Stimulated activated CD8-positive, alpha-beta memory T cell treated with anti-CD3 and anti-CD28 coated beads, Interleukin-4, amount 100 ng/mL, for 4 hours (primary cell): ENCODE data around the gene BCL2L1.

ENCODE experiments used
- DNase-seq, 2 donors: peaks; one replicate each; pipeline ENCODE4 v3.0.0-alpha.2; 2020; ENCODE audit warnings: low read depth in 2 of 2, low spot score in 1 of 2

Gene BCL2L1

DNA sequence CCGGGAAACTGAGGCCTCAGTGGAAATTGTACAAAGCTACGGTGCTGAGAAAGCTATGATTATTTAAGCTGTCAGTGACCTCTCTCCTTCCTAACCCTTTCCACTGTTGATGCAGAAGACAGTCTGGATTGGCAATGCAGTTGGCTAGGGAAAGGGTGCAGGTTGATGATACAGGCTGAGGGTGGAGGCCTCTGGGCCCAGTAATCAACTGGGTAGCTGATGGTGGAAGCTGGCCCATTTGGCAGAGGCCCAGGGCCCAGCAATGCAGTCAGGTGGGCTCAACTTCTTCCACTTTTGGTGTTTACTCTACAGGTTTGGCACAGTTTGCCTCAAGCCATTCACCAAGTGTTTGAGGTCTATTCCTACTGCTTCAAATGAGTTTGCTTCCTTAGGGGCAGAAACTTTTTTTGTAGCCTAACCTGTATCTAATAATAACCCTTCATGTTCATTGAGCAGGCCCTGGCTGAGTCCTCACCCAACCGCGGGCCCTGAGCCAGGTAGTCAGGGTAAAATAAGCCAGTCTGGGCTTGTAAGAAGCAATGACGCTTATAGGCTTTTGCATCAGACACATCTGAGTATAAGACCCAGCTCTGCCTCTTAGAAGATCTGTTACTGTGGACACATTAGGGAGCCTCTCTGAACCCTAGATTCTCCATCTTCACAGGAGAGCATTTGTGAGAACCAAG is 12.1 kb downstream of the BCL2L1 start:
- DNase-seq, result no peak

GRCh38 chr20:31709939-31710338 is 12.7 kb downstream of the BCL2L1 start:
- DNase-seq, result no peak

GRCh38 chr20:31708736-31709534 is 13.7 kb downstream of the BCL2L1 start:
- DNase-seq, result no peak

GRCh38 chr20:31707994-31708735 is 14.5 kb downstream of the BCL2L1 start:
- DNase-seq, result no peak

GRCh38 chr20:31707258-31707615 is 15.4 kb downstream of the BCL2L1 start:
- DNase-seq, result no peak

- no peak for DNase-seq
These were observed 15.9 kb downstream of the BCL2L1 start for GRCh38 chr20:31706607-31707257.

GRCh38 chr20:31705598-31706597 is 16.8 kb downstream of the BCL2L1 start:
- DNase-seq, result no peak

DNA sequence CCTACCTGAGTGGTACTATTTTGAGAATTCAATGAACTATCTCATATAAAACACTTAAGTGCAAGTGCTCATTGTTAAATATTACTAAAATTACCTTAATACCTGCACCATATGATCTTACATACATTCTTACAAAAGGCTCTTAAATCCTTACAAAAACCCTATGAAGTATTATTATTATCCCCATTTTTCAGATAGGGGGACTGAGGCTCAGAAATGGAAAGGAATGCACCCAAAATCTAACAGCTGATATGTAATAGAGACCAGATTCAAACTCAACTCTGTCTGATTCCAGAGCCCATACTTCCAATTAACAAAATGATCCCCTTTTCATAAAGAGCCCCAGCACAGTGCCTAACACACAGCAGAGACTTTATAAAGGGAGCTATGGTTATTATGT is 17.5 kb downstream of the BCL2L1 start:
- no peak for DNase-seq

DNA sequence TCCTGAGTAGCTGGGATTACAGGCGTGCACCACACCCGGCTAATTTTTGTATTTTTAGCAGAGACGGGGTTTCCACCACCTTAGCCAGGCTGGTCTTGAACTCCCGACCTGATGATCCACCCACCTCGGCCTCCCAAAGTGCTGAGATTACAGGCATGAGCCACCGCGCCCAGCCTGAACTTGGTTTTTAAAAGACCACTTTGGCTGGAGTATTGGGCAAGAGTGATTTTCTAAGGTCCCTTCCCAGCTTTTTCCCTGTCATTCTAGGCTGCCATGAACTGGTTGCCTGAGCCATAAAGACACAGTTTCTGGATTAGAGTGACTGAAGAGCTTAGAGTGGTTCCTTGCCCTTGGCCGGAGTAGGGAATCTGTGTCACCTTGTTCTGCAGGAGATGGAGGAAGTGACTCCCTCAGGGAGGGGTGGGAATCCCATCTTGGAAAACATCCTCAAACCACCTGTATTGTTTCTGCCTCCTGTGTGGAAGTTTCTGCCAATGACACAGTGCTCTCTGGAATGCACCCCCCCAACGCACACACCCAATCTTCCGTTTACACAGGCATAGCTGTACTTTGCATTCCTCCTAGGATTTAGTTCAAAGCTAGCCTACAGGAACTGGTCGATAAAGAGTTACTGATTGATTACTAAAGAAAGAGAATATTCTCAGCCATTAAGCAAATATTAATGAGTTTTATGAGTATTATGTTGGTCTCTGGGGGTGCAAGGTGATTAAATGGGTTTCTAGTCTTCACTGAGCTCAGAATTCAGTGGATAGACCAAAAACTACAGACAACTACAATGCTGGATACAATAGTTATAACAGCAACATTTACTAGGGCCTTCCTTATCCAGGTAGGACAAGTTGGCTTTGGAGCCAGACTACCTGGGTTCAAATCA is 18.2 kb downstream of the BCL2L1 start:
- DNase-seq, result no peak

GRCh38 chr20:31701591-31701990 is 21.1 kb downstream of the BCL2L1 start:
- DNase-seq, result no peak

- DNase-seq, result no peak
These were observed 21.9 kb downstream of the BCL2L1 start for GRCh38 chr20:31700747-31701146.

DNA sequence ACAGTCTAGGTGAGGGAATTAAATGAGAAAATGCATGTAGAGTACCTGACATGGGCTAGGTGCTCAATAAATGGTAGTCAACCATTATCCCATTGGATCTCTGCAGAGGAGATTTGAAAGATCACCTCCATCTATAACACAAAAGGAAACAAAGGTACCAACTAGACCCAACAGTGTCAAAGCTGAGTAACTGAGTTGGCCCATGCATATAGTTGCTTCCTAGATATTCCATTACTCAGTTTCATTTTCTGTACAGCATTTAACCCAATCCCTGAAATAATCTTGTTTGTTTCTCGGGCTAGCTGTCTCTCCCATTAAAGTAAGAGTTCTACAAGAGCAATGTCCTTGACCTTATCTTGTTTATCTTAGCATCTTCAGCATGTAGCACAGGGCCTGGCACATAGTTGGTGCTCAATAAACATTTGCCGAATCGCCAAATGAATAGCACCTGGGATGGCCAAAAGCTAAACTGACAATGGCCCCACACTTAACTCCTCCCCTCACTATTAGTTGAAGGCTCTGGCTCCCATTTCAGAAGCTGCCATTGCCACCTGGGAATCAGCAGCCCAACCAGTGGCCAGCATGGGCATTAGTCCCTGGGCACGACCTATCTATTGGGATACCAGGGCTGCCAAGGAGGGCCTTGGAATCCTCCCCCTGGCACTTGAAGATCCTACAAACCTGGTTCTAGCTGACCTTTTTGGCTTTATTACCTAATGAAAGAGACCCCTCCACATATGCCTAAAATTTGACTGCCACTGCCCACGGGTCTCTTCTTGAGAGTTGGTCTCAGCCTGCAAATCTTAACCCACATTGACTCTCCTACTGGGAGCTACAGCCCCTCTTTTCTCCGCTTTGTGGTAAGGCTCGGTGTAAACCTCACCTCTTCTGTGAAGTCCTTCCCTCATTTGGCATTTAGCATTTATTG is 22.6 kb downstream of the BCL2L1 start:
- DNase-seq, result no peak

DNA sequence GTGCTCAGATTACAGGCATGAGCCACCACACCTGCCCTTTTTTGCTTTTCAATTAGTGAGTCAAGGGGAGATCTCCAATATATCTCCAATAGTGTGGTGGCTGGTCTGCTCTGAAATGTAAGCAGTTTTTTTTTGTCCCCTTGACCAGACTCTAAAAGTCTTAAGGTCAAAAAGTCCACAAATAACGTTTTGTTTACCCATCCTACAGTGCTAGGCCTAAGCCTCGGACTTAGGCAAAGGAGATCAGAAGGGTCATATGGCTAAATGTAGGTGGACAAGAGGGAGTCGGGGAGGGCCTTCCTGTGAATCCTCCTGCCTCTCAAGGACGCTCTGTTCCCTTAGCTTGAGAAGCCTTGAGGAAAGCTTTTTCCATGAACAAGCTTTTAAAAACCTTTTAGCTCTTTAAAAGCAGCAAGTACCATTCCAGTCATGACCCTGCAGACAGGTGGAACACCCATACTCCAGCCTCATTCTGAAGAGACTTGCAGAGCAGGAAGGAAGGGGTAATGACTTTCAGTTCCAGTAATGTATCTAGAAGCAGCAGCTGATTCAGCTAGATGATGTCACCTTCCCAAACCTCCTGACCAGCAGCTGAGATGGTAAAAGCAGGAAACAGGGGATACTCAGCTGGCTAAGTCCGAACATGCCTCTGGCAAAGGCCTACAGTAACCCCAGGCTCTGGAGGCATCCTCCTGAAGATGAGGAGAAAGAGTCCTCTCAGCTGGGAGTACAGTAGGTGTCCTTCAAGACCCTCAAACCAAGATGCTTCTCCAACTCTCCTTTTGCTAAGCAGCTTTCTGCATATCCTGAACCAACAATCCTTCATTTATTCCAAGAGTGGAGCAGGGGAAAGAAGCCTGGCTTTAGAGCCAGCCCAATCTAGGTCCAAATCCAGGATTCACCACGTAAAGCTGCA is 23.6 kb downstream of the BCL2L1 start:
- no peak for DNase-seq

DNA sequence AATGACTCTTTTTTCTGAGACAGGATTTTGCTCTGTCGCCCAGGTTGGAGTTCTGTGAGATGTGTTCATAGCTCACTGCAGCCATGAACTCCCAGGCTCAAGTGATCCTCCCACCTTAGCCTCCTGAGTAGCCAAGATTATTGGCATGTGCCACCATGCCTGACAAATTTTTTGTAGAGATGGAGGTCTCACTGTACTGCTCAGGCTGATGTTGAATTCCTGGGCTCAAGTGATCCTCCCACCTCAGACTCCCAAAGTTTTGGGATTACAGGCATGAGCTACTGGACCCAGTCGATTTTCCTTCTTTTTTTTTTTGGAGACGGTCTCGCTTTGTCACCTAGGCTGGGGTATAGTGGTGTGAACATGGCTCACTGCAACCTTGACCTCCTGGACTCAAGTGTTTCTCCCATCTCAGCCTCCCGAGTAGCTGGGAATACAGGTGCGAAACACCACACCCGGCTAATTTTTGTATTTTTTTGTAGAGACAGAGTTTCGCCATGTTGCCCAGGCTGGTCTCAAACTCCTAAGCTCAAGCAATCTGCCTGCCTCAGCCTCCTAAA is 24.3 kb downstream of the BCL2L1 start:
- DNase-seq, result no peak

DNA sequence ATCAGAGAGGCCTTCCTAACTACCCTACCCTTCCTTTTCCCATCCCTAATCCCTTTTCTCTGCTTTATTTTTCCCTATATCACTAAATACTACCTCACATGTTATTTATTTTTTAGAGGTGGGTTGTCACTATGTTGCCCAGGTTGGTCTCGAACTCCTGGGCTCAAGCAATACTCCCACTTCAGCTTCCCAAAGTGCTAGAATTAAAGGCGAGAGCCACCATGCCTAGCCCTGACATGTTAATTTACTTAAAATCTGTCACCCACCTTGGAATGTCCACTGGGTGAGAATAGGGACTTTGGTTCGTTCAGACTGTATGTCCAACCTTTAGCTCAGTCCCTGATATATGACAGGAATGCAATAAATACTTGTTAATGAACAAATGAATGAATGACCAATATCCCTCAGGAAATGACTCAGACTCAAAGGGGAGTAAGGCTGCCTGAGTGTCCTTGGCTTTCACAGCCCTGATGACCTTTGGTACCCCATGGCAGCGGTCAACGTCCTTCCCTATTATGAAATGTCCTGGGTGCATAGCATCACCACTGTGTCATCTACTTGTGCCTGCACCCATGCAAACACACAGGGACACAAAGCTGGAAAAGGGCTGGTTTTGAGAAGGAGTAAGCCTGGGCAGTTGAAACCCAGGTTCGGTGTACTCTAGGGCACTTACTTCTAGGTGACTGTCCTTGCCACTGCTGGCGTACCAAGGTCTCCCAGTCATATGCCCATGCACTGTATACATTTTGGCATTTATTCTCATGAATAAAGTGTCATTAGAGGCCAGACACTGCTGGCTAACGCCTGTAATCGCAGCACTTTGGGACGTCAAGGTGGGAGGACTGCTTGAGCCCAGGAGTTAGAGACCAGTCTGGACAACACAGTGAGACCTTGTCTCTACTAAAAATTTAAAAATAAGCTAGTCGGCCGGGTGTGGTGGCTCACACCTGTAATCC is 26.5 kb downstream of the BCL2L1 start:
- DNase-seq, result no peak
